Naive thymus-derived CD4-positive, alpha-beta T cell (primary cell): ENCODE results near the gene PAQR3. TPM values are rescaled to one million over a fixed set of nuclear protein-coding genes. Genes with fewer than 3 reads are reported as not detected.

Source experiments
- ATAC-seq: fragments of 150-1000 bp; cut with Tn5 transposase; 2 replicates; pipeline ENCODE4 v1.10.0; 2021; ENCODE audit warnings: mild to moderate bottlenecking, moderate library complexity
- CTCF ChIA-PET: fragments of 350-600 bp; sonication (Branson Sonifier 250); formaldehyde crosslinking; loops from one replicate; lab custom pipeline; 2021; ENCODE audit warnings: antibody characterized with exemption; lab: Charles Lee
- POLR2A ChIA-PET: fragments of 350-600 bp; sonication (Branson Sonifier 250); formaldehyde crosslinking; loops from one replicate; lab custom pipeline; 2021; ENCODE audit warnings: antibody characterized with exemption, inconsistent platforms; lab: Charles Lee
- DNase-seq, 9 donors: peaks; one replicate each; pipeline versions ENCODE4 v3.0.0 to v3.0.0-alpha.2; 2020 to 2022; ENCODE audit warnings: mixed read lengths in 1 of 9
- H3K27ac ChIP-seq: one replicate; pipeline ENCODE4 v1.7.0; 2013; ENCODE audit warnings: mild to moderate bottlenecking, low read depth, low read length, moderate library complexity
- H3K27me3 ChIP-seq, 2 donors: one replicate each; pipeline ENCODE4 v1.7.0; 2013; ENCODE audit warnings: low read length in 2 of 2, mild to moderate bottlenecking in 2 of 2, moderate library complexity in 2 of 2; ENCODE audit not compliant: control insufficient read depth in 2 of 2, insufficient read depth in 2 of 2
- H3K36me3 ChIP-seq, 3 experiments: 1 replicate in 2 of 3; 2 replicates in 1 of 3; pipeline ENCODE4 v1.7.0; 2013; ENCODE audit warnings: low read length in 3 of 3, mild to moderate bottlenecking in 3 of 3, moderate library complexity in 1 of 3; ENCODE audit not compliant: insufficient read depth in 3 of 3, control insufficient read depth in 2 of 3
- H3K4me1 ChIP-seq, 2 donors: one replicate each; pipeline ENCODE4 v1.7.0; 2013; ENCODE audit warnings: low read length in 2 of 2, mild to moderate bottlenecking in 2 of 2, moderate library complexity in 1 of 2; ENCODE audit not compliant: control insufficient read depth in 2 of 2, insufficient read depth in 2 of 2
- H3K4me3 ChIP-seq: 2 replicates; pipeline ENCODE4 v1.7.0; 2013; ENCODE audit warnings: mild to moderate bottlenecking, low read length
- H3K9me3 ChIP-seq, 3 experiments: 1 replicate in 2 of 3; 2 replicates in 1 of 3; pipeline ENCODE4 v1.7.0; 2013; ENCODE audit warnings: low read length in 3 of 3; ENCODE audit not compliant: control insufficient read depth in 2 of 3
- H3K27ac Mint-ChIP-seq, 9 donors: one replicate each; pipeline ENCODE4 v1.8.0; 2020 to 2022; ENCODE audit warnings: mixed read lengths in 9 of 9, mild to moderate bottlenecking in 8 of 9, moderate library complexity in 5 of 9, inconsistent platforms in 2 of 9
- H3K27me3 Mint-ChIP-seq, 5 donors: one replicate each; pipeline ENCODE4 v1.8.0; 2021 to 2022; ENCODE audit warnings: mixed read lengths in 5 of 5, mild to moderate bottlenecking in 1 of 5
- H3K36me3 Mint-ChIP-seq, 5 donors: one replicate each; pipeline ENCODE4 v1.8.0; 2020 to 2022; ENCODE audit warnings: mixed read lengths in 5 of 5, mild to moderate bottlenecking in 3 of 5, inconsistent platforms in 1 of 5
- H3K4me1 Mint-ChIP-seq, 7 donors: one replicate each; pipeline ENCODE4 v1.8.0; 2020 to 2022; ENCODE audit warnings: mixed read lengths in 7 of 7, mild to moderate bottlenecking in 3 of 7, inconsistent platforms in 1 of 7
- H3K4me3 Mint-ChIP-seq, 10 donors: one replicate each; pipeline ENCODE4 v1.8.0; 2020 to 2022; ENCODE audit warnings: mild to moderate bottlenecking in 10 of 10, mixed read lengths in 10 of 10, moderate library complexity in 6 of 10, inconsistent platforms in 2 of 10
- H3K9me3 Mint-ChIP-seq, 11 donors: one replicate each; pipeline ENCODE4 v1.8.0; 2020 to 2022; ENCODE audit warnings: mixed read lengths in 11 of 11, mild to moderate bottlenecking in 4 of 11, inconsistent platforms in 1 of 11, moderate library complexity in 1 of 11
- intact Hi-C, 2 donors: fragments of 100-400 bp; cut with micrococcal nuclease; formaldehyde crosslinking; loops; one replicate each; pipeline ENCODE4 v1.15.1; 2023
- polyA plus RNA-seq, 2 donors: library from polyadenylated mRNA; unstranded; fragments of 300-500 nt; fragmentation: Illumina TruSeq; gene quantifications; one replicate each; pipeline ENCODE4 v1.2.3, GENCODE V29; 2021
- total RNA-seq, 6 experiments: library from RNA in 5 of 6; stranded (reverse) in 5 of 6; gene quantifications; 1 replicate in 5 of 6; 2 replicates in 1 of 6; pipeline ENCODE4 v1.2.3 and lab custom pipeline; 2021 to 2026

Gene PAQR3
- total and polyA plus RNA-seq, 7 experiments from 2014 or later = 7.9 to 24.3 (median 15.7) TPM

DNA sequence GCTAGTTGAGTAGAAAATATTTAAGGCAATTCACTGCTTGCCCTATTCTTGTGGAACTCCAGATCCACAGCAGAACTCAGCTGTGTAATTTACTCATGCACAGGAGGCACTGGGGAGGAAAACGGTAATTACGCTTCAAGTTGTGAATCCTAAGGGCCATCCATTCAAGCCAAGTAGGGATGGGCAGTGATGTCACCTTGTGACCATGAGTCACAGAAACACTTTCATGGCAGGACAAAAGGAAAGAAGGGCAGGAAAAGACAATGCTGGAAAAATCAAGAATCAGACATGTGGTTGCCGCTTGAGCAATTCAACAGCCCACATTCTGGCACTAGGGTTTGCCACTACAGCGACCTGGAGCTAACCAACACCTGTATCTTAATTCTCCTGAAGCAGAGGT, 1.4 kb downstream of the PAQR3 start:
- POLR2A ChIA-PET = interaction anchor here (0.6 to 1.8 kb wide), 2 partner anchors 9 to 16 kb away, joined by 3 to 4 read pairs; no protein-coding TSS in a partner anchor
- CTCF ChIA-PET = interaction anchor here (0.6 to 2.6 kb wide), 2 partner anchors 14 to 1119 kb away, joined by 5 to 14 read pairs; no protein-coding TSS in a partner anchor

DNA sequence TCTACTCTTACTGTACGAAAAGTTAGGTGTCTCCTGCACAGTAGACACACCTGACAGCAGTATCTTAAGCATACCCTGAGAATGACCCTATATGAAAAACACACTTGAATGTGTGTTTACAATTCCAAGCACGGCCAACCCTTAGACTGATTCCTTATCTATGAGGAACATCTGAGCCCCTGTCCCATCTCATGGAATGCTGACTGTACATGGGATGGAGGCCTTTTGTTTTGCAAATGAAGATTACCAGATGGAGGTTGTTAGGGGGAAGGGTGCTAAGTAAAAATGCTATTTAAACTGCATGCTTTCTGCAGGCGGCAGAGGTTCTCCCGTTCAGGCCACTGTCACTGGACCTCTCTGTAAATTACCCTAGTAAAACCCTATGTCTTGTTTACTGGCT, 2.2 kb downstream of the PAQR3 start:
- Histone ChIP-seq H3K27ac (no peak overlapping the region), H3K9me3 (no peaks in the 10 kb centered on the region), H3K27me3 (no peaks in the 10 kb centered on the region), H3K4me3 (no peak overlapping the region), H3K36me3 (peaks cover 0 to 5% (median 0%) of the 10 kb centered on the region in 3 experiments), H3K4me1 (peaks cover 5 to 14% of the 10 kb centered on the region in 2 donors)
- no peak for ATAC-seq
- peak overlapping the region in 6 of 10 donors; percentile 1 to 97 (median 64) for H3K4me3 Mint-ChIP-seq
- peaks cover 0 to 20% (median 5%) of the 10 kb centered on the region in 5 donors for H3K36me3 Mint-ChIP-seq
- intact Hi-C loops = loop anchor here (5.0 kb wide), 5 partner anchors 275 to 1780 kb away; partner anchors contain the start of gene CCNG2 (in 1 of the 2)
- H3K9me3 Mint-ChIP-seq = no peaks in the 10 kb centered on the region
- DNase-seq = no peak
- H3K27ac Mint-ChIP-seq = peak overlapping the region in 5 of 9 donors; percentile 7 to 76 (median 33)
- H3K27me3 Mint-ChIP-seq = peaks cover 0 to 2% (median 2%) of the 10 kb centered on the region in 5 donors
- CTCF ChIA-PET = interaction anchor here (0.6 kb wide), 1 partner anchor 1120 kb away, joined by 5 read pairs; no protein-coding TSS in a partner anchor
- POLR2A ChIA-PET = no interaction called here
- H3K4me1 Mint-ChIP-seq = peaks cover 19 to 58% (median 39%) of the 10 kb centered on the region in 7 donors

More for the DNA sequence above, 1.4 kb downstream of the PAQR3 start:
- intact Hi-C loops = loop anchor here (1.0 to 5.0 kb wide), 9 partner anchors 8 to 1781 kb away; partner anchors contain the start of genes ANTXR2 (in 1 of the 2), CCNG2 (in 1 of the 2) and MRPL1 (in 1 of the 2)
- no peak for DNase-seq
- peaks cover 19 to 58% (median 39%) of the 10 kb centered on the region in 7 donors for H3K4me1 Mint-ChIP-seq
- Histone ChIP-seq H3K9me3 (no peaks in the 10 kb centered on the region), H3K4me1 (peaks cover 5 to 14% of the 10 kb centered on the region in 2 donors), H3K4me3 (no peak overlapping the region), H3K36me3 (peaks cover 0 to 5% (median 0%) of the 10 kb centered on the region in 3 experiments), H3K27me3 (no peaks in the 10 kb centered on the region), H3K27ac (no peak overlapping the region)
- H3K4me3 Mint-ChIP-seq = peak overlapping the region; percentile 24 to 100 (median 72)
- peaks cover 0 to 2% (median 0%) of the 10 kb centered on the region in 11 donors for H3K9me3 Mint-ChIP-seq
- peak overlapping the region in 5 of 9 donors; percentile 10 to 54 (median 39) for H3K27ac Mint-ChIP-seq
- H3K36me3 Mint-ChIP-seq = peaks cover 0 to 15% (median 3%) of the 10 kb centered on the region in 5 donors
- peaks cover 3 to 7% (median 5%) of the 10 kb centered on the region in 5 donors for H3K27me3 Mint-ChIP-seq
- ATAC-seq = no peak

DNA sequence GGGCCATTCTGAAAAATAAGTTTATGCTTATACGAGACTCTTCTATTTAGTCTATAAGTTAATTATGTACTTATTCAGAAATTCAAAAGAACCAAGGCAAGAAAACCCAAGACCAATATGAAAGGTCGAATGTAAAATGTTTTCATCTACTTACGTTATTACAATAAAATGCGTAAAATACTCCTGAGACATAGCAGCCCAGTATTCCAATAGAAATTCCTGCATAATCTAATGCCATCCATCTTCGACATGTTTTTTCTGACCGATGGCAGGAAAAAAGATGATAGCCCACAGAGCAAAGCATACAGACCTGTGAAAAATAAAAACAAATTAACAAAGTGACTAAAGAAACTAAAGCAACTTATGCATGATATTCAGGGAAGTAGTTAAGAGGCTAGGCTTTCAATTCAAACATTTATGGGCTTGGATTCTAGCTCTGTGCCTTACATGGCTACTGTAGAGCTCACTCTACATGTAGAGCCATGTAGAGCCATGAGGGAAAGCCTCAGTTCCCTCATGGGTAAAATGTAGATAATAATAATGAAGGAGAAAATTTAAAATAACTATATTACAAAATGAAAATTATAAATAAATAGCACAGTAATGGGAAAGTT, 9.1 kb downstream of the PAQR3 start:
- H3K27ac ChIP-seq = no peak overlapping the region
- H3K36me3 Mint-ChIP-seq = peaks cover 17 to 67% (median 28%) of the 10 kb centered on the region in 5 donors
- POLR2A ChIA-PET = no interaction called here
- intact Hi-C loops = loop anchor here in 1 of 2 donors (1.0 kb wide), 1 partner anchor 8 kb away; no protein-coding TSS in a partner anchor
- H3K4me3 ChIP-seq = no peak overlapping the region
- no peak for ATAC-seq
- peaks cover 0 to 13% (median 4%) of the 10 kb centered on the region in 3 experiments for H3K36me3 ChIP-seq
- peaks cover 0 to 21% (median 8%) of the 10 kb centered on the region in 7 donors for H3K4me1 Mint-ChIP-seq
- no peaks in the 10 kb centered on the region for H3K9me3 ChIP-seq
- no peaks in the 10 kb centered on the region for H3K27me3 Mint-ChIP-seq
- CTCF ChIA-PET = no interaction called here
- no peaks in the 10 kb centered on the region for H3K4me1 ChIP-seq
- no peaks in the 10 kb centered on the region for H3K27me3 ChIP-seq
- H3K9me3 Mint-ChIP-seq = no peaks in the 10 kb centered on the region
- no peak overlapping the region for H3K27ac Mint-ChIP-seq
- DNase-seq = no peak
- H3K4me3 Mint-ChIP-seq = no peak overlapping the region

DNA sequence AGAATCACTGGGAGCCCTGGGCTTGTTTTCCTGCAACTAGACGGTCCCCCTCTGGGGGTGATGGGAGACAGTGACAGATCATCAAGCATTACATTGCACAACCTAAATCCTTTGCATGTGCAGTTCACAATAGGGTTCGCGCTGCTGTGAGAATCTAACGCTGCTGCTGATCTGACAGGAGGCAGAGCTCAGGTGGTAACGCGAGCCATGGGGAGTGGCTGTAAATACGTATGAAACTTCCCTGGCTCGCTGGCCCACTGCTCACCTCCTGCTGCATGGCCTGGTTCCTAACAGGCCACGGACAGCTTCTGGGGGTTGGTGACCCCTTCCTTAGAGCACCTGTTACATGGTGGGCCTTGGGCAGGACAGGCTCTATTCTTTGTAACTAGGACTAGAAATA, 10.4 kb downstream of the PAQR3 start:
- intact Hi-C loops = no loop called here
- Mint-ChIP-seq H3K9me3 (no peaks in the 10 kb centered on the region), H3K27ac (no peak overlapping the region), H3K4me3 (no peak overlapping the region), H3K27me3 (no peaks in the 10 kb centered on the region), H3K4me1 (peaks cover 0 to 10% (median 8%) of the 10 kb centered on the region in 7 donors), H3K36me3 (peaks cover 16 to 66% (median 28%) of the 10 kb centered on the region in 5 donors)
- ATAC-seq (no peak), DNase-seq (no peak)
- Histone ChIP-seq H3K4me1 (no peaks in the 10 kb centered on the region), H3K9me3 (no peaks in the 10 kb centered on the region), H3K27ac (no peak overlapping the region), H3K4me3 (no peak overlapping the region), H3K27me3 (no peaks in the 10 kb centered on the region), H3K36me3 (peaks cover 0 to 17% (median 6%) of the 10 kb centered on the region in 3 experiments)
- ChIA-PET CTCF (no interaction called here), POLR2A (interaction anchor here (0.6 kb wide), 1 partner anchor 9 kb away, joined by 3 read pairs; no protein-coding TSS in a partner anchor)

DNA sequence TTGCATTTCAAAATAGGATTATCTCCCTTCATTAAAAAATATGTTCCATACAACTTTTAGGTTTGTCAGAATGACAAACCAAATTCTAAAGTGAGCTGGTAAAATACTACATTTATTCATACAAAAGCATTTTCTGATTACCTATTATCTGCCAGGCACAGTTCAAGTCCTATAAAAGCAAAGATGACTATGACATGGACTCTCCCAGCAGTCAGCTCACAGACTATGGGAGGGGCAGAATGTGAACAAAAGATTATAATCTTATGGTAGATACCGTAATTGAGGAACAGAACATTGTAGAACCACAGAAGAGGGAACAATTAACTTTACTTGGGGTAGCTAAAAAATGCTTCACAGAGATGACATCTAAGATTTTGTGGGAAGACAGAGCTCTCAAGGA, 12.4 kb downstream of the PAQR3 start:
- ChIA-PET CTCF (no interaction called here), POLR2A (no interaction called here)
- Histone ChIP-seq H3K9me3 (no peaks in the 10 kb centered on the region), H3K4me1 (no peaks in the 10 kb centered on the region), H3K4me3 (no peak overlapping the region), H3K27me3 (no peaks in the 10 kb centered on the region), H3K36me3 (peaks cover 0 to 17% (median 11%) of the 10 kb centered on the region in 3 experiments), H3K27ac (no peak overlapping the region)
- Mint-ChIP-seq H3K9me3 (no peaks in the 10 kb centered on the region), H3K4me3 (no peak overlapping the region), H3K4me1 (peaks cover 0 to 16% (median 7%) of the 10 kb centered on the region in 7 donors), H3K36me3 (peaks cover 16 to 60% (median 25%) of the 10 kb centered on the region in 5 donors), H3K27me3 (no peaks in the 10 kb centered on the region), H3K27ac (peak overlapping the region in 1 of 9 donors; percentile 23)
- ATAC-seq (peak; percentile 41), DNase-seq (no peak)
- intact Hi-C loops = no loop called here

DNA sequence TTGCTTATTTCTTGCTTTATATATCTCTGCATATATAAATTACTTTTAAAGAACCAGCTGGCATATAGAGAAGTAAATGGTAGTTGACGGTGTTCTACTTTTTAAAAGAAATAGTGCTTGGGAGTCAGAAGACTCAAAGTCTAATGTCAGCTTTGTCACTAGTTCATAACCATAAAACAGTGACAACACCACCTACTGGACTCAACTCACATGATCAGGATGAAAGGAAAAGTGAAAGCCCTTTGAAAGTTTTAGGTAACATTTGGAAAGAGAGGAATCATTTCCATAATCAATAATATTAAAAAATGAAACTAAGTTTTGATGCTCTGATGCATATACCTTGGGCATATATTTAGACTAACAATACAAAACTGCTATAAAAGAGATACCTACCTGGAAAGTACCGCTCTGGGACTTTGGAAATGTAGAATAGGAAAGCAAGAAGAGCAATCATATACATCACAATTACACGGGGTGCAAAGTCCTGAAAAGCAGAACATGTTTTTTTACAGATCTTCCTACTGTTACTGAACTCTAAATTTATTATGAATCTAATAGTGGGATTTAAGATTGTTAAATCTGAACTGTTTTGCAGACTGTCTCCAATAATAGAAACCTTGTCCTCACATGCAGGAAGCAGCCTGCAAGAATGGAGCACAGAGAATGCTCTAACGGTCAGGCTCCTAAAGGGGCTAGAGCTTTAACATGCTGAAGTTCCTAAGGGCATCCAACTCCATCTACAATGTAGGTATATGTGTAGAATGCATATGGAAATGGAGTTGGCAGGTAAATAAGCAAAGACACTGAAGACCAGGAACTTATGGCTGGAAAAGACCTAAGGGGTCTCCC, 15.6 kb downstream of the PAQR3 start:
- POLR2A ChIA-PET = no interaction called here
- Mint-ChIP-seq H3K4me3 (no peak overlapping the region), H3K27me3 (no peaks in the 10 kb centered on the region), H3K36me3 (peaks cover 10 to 40% (median 13%) of the 10 kb centered on the region in 5 donors), H3K27ac (peak overlapping the region in 3 of 9 donors; percentile 9 to 15 (median 15)), H3K9me3 (no peaks in the 10 kb centered on the region), H3K4me1 (peaks cover 0 to 16% (median 7%) of the 10 kb centered on the region in 7 donors)
- H3K4me3 ChIP-seq = no peak overlapping the region
- H3K9me3 ChIP-seq = no peaks in the 10 kb centered on the region
- CTCF ChIA-PET = no interaction called here
- H3K36me3 ChIP-seq = peaks cover 0 to 18% (median 4%) of the 10 kb centered on the region in 3 experiments
- no peak overlapping the region for H3K27ac ChIP-seq
- no peaks in the 10 kb centered on the region for H3K4me1 ChIP-seq
- ATAC-seq (no peak), DNase-seq (no peak)
- intact Hi-C loops = no loop called here
- H3K27me3 ChIP-seq = no peaks in the 10 kb centered on the region
